Ramos (cell line): ENCODE results near the gene A2ML1.

ENCODE experiments used
- in situ Hi-C: fragments of 300-500 bp; cut with MboI; formaldehyde crosslinking; loops from one replicate; pipeline ENCODE4 v1.14.3; 2022; ENCODE audit warnings: low sequenced_read_pairs; ENCODE audit not compliant: unreplicated experiment

Gene A2ML1

GRCh38 chr12:8846305-8846704, 23.9 kb downstream of the A2ML1 start:
- in situ Hi-C loops, result no loop called here

- in situ Hi-C loops, result no loop called here
These were observed 25.0 kb downstream of the A2ML1 start for GRCh38 chr12:8847435-8847834.

- in situ Hi-C loops, result loop anchor here (25.0 kb wide), 1 partner anchor 313 kb away; the partner anchor contains the start of gene CLEC4E
These were observed 27.5 kb downstream of the A2ML1 start for GRCh38 chr12:8849876-8850275.

- in situ Hi-C loops, result loop anchor here (25.0 kb wide), 1 partner anchor 315 kb away; the partner anchor contains the start of gene CLEC4E
These were observed 29.7 kb downstream of the A2ML1 start for GRCh38 chr12:8852119-8852518.

- in situ Hi-C loops, result loop anchor here (25.0 kb wide), 1 partner anchor 319 kb away; the partner anchor contains the start of gene CLEC4E
These were observed 33.5 kb downstream of the A2ML1 start for GRCh38 chr12:8855891-8856290.

GRCh38 chr12:8859448-8859847, 37.0 kb downstream of the A2ML1 start:
- in situ Hi-C loops, result loop anchor here (25.0 kb wide), 1 partner anchor 322 kb away; the partner anchor contains the start of gene CLEC4E

- in situ Hi-C loops, result loop anchor here (25.0 kb wide), 1 partner anchor 323 kb away; the partner anchor contains the start of gene CLEC4E
These were observed 37.9 kb downstream of the A2ML1 start for GRCh38 chr12:8860165-8860961.

- in situ Hi-C loops, result loop anchor here (5.0 to 25.0 kb wide), 2 partner anchors 184 to 329 kb away; partner anchors contain the start of gene CLEC4E
These were observed 44.0 kb downstream of the A2ML1 start for GRCh38 chr12:8866429-8866828.

- in situ Hi-C loops, result loop anchor here (5.0 to 25.0 kb wide), 2 partner anchors 185 to 330 kb away; partner anchors contain the start of gene CLEC4E
These were observed 44.6 kb downstream of the A2ML1 start for GRCh38 chr12:8867009-8867408.

GRCh38 chr12:8867786-8868185, 45.4 kb downstream of the A2ML1 start:
- in situ Hi-C loops, result loop anchor here (5.0 to 25.0 kb wide), 2 partner anchors 185 to 330 kb away; partner anchors contain the start of gene CLEC4E

GRCh38 chr12:8870586-8870985, 48.2 kb downstream of the A2ML1 start:
- in situ Hi-C loops, result loop anchor here (25.0 kb wide), 1 partner anchor 333 kb away; the partner anchor contains the start of gene CLEC4E

GRCh38 chr12:8871068-8871467, 48.6 kb downstream of the A2ML1 start:
- in situ Hi-C loops, result loop anchor here (25.0 kb wide), 1 partner anchor 334 kb away; the partner anchor contains the start of gene CLEC4E

- in situ Hi-C loops, result no loop called here
These were observed 54.5 kb downstream of the A2ML1 start for GRCh38 chr12:8876887-8877286.

GRCh38 chr12:8886502-8887284, 64.3 kb downstream of the A2ML1 start:
- in situ Hi-C loops, result no loop called here

- in situ Hi-C loops, result no loop called here
These were observed 64.9 kb downstream of the A2ML1 start for GRCh38 chr12:8887285-8887715.

GRCh38 chr12:8890313-8891085, 68.1 kb downstream of the A2ML1 start:
- in situ Hi-C loops, result loop anchor here (10.0 kb wide), 1 partner anchor 206 kb away; no protein-coding TSS in a partner anchor

GRCh38 chr12:8891976-8892375, 69.6 kb downstream of the A2ML1 start:
- in situ Hi-C loops, result loop anchor here (10.0 kb wide), 1 partner anchor 207 kb away; no protein-coding TSS in a partner anchor

GRCh38 chr12:8894378-8894777, 72.0 kb downstream of the A2ML1 start:
- in situ Hi-C loops, result loop anchor here (10.0 kb wide), 1 partner anchor 210 kb away; no protein-coding TSS in a partner anchor

- in situ Hi-C loops, result loop anchor here (10.0 kb wide), 1 partner anchor 210 kb away; no protein-coding TSS in a partner anchor
These were observed 72.6 kb downstream of the A2ML1 start for GRCh38 chr12:8894986-8895385.
